WERI-Rb-1 (cell line): ENCODE results near the gene PTPN3.

ENCODE experiments used
- DNase-seq: peaks from one replicate; pipeline ENCODE4 v3.0.0-alpha.2; 2020
- H3K27ac ChIP-seq: fragments of 250-450 bp; sonication (Bioruptor Pico); 2 replicates; pipeline ENCODE4 v1.5.1; 2020; ENCODE audit warnings: mild to moderate bottlenecking, moderate library complexity
- H3K27me3 ChIP-seq: fragments of 250-450 bp; sonication (Bioruptor Pico); 2 replicates; pipeline ENCODE4 v1.5.1; 2021; ENCODE audit warnings: mild to moderate bottlenecking, low read depth, moderate library complexity; ENCODE audit not compliant: insufficient read depth, severe bottlenecking
- H3K36me3 ChIP-seq: fragments of 250-450 bp; sonication (Bioruptor Pico); 2 replicates; pipeline ENCODE4 v1.5.1; 2020; ENCODE audit warnings: mild to moderate bottlenecking, moderate library complexity
- H3K4me3 ChIP-seq: 2 replicates; pipeline ENCODE4 v1.5.1; 2011; ENCODE audit warnings: low read depth, mild to moderate bottlenecking, control low read depth, low read length
- H3K9me3 ChIP-seq: fragments of 250-450 bp; sonication (Bioruptor Pico); 2 replicates; pipeline ENCODE4 v1.5.1; 2021; ENCODE audit warnings: mild to moderate bottlenecking, moderate library complexity; ENCODE audit not compliant: severe bottlenecking
- TF ChIP-seq, protein P1 (sequence below): IDR thresholded peaks from 2 replicates; pipeline ENCODE4 v1.5.1; 2011; ENCODE audit warnings: low read depth, mild to moderate bottlenecking, control low read depth, inconsistent platforms, low read length

Gene PTPN3

DNA sequence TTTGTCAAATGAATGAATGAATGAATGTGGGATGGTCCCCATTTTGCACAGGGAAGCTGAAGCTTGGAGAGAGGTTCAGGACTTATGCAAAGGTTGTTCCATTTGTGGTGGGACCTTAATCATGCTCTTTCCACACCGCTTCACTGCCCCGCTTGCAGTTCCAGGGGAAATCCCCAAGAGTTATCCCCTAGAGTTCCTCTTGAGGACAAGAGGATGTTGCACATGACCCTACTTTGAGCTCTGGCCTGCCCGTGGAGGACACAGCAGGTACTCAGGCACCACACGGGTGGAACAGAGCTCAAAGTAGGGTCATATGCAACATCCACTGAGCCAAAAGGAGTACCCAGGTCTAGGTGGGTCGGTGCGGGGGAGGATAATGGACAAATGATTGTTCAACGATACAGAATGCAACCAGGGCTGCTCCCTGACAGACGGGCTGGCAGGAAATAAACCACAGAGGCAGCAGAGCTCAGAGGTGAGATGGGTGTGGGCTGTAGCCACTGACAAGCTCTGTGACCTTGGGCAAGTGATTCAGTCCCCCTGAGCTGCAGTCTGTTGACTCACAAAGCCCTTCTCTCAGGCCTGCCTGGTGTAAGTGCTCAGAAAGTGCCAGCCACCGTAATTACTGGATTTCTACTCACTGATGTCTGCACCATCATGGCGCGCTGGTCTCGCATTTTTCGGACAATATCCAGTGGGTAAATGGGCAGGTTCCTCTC, 116.9 kb downstream of the PTPN3 start:
- no peaks in the 10 kb centered on the region; the same call in 1 of the 2 replicates for H3K36me3 ChIP-seq
- H3K4me3 ChIP-seq: no peak overlapping the region
- TF ChIP-seq, protein P1, sequence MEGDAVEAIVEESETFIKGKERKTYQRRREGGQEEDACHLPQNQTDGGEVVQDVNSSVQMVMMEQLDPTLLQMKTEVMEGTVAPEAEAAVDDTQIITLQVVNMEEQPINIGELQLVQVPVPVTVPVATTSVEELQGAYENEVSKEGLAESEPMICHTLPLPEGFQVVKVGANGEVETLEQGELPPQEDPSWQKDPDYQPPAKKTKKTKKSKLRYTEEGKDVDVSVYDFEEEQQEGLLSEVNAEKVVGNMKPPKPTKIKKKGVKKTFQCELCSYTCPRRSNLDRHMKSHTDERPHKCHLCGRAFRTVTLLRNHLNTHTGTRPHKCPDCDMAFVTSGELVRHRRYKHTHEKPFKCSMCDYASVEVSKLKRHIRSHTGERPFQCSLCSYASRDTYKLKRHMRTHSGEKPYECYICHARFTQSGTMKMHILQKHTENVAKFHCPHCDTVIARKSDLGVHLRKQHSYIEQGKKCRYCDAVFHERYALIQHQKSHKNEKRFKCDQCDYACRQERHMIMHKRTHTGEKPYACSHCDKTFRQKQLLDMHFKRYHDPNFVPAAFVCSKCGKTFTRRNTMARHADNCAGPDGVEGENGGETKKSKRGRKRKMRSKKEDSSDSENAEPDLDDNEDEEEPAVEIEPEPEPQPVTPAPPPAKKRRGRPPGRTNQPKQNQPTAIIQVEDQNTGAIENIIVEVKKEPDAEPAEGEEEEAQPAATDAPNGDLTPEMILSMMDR: no peak
- H3K9me3 ChIP-seq: no peaks in the 10 kb centered on the region
- no peaks in the 10 kb centered on the region for H3K27me3 ChIP-seq
- no peak for DNase-seq
- H3K27ac ChIP-seq: no peak overlapping the region

- Histone ChIP-seq H3K4me3 (no peak overlapping the region), H3K27ac (no peak overlapping the region), H3K9me3 (no peaks in the 10 kb centered on the region), H3K36me3 (no peaks in the 10 kb centered on the region; the same call in 1 of the 2 replicates), H3K27me3 (no peaks in the 10 kb centered on the region)
- TF ChIP-seq, protein P1: no peak
- DNase-seq: no peak
Observed at GRCh38 chr9:109379513-109379912, 118.6 kb downstream of the PTPN3 start.

- no peak overlapping the region for H3K4me3 ChIP-seq
- H3K36me3 ChIP-seq: no peaks in the 10 kb centered on the region; the same call in 1 of the 2 replicates
- TF ChIP-seq, protein P1: no peak
- DNase-seq: no peak
- no peaks in the 10 kb centered on the region for H3K27me3 ChIP-seq
- H3K27ac ChIP-seq: no peak overlapping the region
- no peaks in the 10 kb centered on the region for H3K9me3 ChIP-seq
Observed at GRCh38 chr9:109378316-109378715, 119.8 kb downstream of the PTPN3 start.

- Histone ChIP-seq H3K27ac (no peak overlapping the region), H3K36me3 (no peaks in the 10 kb centered on the region), H3K27me3 (no peaks in the 10 kb centered on the region), H3K9me3 (peaks cover 3% of the 10 kb centered on the region), H3K4me3 (no peak overlapping the region)
- TF ChIP-seq, protein P1: no peak
- no peak for DNase-seq
Observed at GRCh38 chr9:109372246-109372645, 125.9 kb downstream of the PTPN3 start.

DNA sequence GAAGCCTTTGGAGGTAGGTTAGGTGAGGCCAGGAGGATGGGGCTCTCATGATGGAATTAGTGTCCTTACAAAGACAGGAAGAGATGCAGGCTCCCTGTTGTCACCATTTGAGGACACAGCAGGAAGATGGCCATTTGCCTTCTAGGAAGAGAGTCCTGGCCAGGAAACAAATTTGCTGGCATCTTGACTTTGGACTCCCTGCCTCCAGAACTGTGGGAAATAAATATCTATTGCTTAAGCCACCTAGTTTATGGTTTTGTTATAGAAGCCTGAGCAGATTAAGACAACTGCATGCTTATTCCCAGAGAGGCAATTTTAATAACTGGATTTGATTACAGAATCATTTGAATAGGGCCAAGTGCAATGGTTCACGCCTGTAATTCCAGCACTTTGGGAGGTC, 126.7 kb downstream of the PTPN3 start:
- Histone ChIP-seq H3K27me3 (no peaks in the 10 kb centered on the region), H3K36me3 (no peaks in the 10 kb centered on the region), H3K9me3 (peaks cover 3% of the 10 kb centered on the region), H3K27ac (no peak overlapping the region), H3K4me3 (no peak overlapping the region)
- TF ChIP-seq, protein P1: no peak
- DNase-seq: no peak

- H3K36me3 ChIP-seq: no peaks in the 10 kb centered on the region
- H3K27ac ChIP-seq: no peak overlapping the region
- TF ChIP-seq, protein P1: no peak
- peaks cover 3% of the 10 kb centered on the region for H3K9me3 ChIP-seq
- no peak overlapping the region for H3K4me3 ChIP-seq
- no peak for DNase-seq
- no peaks in the 10 kb centered on the region for H3K27me3 ChIP-seq
Observed at GRCh38 chr9:109369285-109369684, 128.8 kb downstream of the PTPN3 start.
